Activated CD8-positive, alpha-beta T cell treated with anti-CD3 and anti-CD28 coated beads for 36 hours (primary cell): ENCODE measurements around the gene MARCHF2. TPM values are rescaled to one million over a fixed set of nuclear protein-coding genes. Genes with fewer than 3 reads are reported as not detected.
A peak's percentile ranks its signal among the peaks of the same experiment; 100 is the strongest.

Experiments used
- ATAC-seq: fragments of 200-7000 bp; cut with Tn5 transposase; one replicate; pipeline ENCODE4 v1.10.0; 2021; ENCODE audit warnings: mild to moderate bottlenecking, moderate library complexity
- CTCF ChIA-PET: fragments of 350-600 bp; sonication (Branson Sonifier 250); formaldehyde crosslinking; loops from one replicate; lab custom pipeline; 2021; ENCODE audit warnings: antibody characterized with exemption; lab: Charles Lee
- POLR2A ChIA-PET: fragments of 350-600 bp; sonication (Branson Sonifier 250); formaldehyde crosslinking; loops from one replicate; lab custom pipeline; 2021; ENCODE audit warnings: antibody characterized with exemption; lab: Charles Lee
- DNase-seq: peaks from one replicate; pipeline ENCODE4 v3.0.0-alpha.2; 2020
- H3K27ac Mint-ChIP-seq: one replicate; pipeline ENCODE4 v1.8.0; 2021; ENCODE audit warnings: mild to moderate bottlenecking, mixed read lengths
- H3K27me3 Mint-ChIP-seq: one replicate; pipeline ENCODE4 v1.8.0; 2021; ENCODE audit warnings: mixed read lengths
- H3K36me3 Mint-ChIP-seq: one replicate; pipeline ENCODE4 v1.8.0; 2021; ENCODE audit warnings: low read depth, mixed read lengths
- H3K4me1 Mint-ChIP-seq: one replicate; pipeline ENCODE4 v1.8.0; 2021; ENCODE audit warnings: low read depth, mixed read lengths
- H3K4me3 Mint-ChIP-seq: one replicate; pipeline ENCODE4 v1.8.0; 2021; ENCODE audit warnings: mild to moderate bottlenecking, moderate library complexity, mixed read lengths
- H3K9me3 Mint-ChIP-seq: one replicate; pipeline ENCODE4 v1.8.0; 2021; ENCODE audit warnings: mixed read lengths
- CTCF ChIP-seq: fragments of 200-600 bp; IDR thresholded peaks from one replicate; pipeline ENCODE4 v1.8.0; 2022; ENCODE audit warnings: antibody characterized with exemption, mild to moderate bottlenecking
- intact Hi-C: fragments of 100-400 bp; cut with micrococcal nuclease; formaldehyde crosslinking; loops from one replicate; pipeline ENCODE4 v1.10.0; 2022
- total RNA-seq, 2 experiments: library from RNA; stranded (reverse); gene quantifications; one replicate each; pipeline ENCODE4 v1.2.3, GENCODE V29; 2021

Gene MARCHF2
- total RNA-seq, 2 experiments from 2014 or later: 8.0 to 8.6 TPM

- intact Hi-C loops: no loop called here
- H3K27me3 Mint-ChIP-seq: no peaks in the 10 kb centered on the region
- DNase-seq (no peak), ATAC-seq (no peak)
- peak overlapping the region; percentile 48 for H3K27ac Mint-ChIP-seq
- CTCF ChIA-PET: interaction anchor here (1.0 to 1.9 kb wide), 4 partner anchors 29 to 98 kb away, joined by 3 to 8 read pairs (median 4); no protein-coding TSS in a partner anchor
- POLR2A ChIA-PET: interaction anchor here (1.0 to 2.5 kb wide), 6 partner anchors 9 to 125 kb away, joined by 3 to 13 read pairs (median 4); partner anchors contain the start of gene MYO1F
- no peaks in the 10 kb centered on the region for H3K9me3 Mint-ChIP-seq
- peaks cover 59% of the 10 kb centered on the region for H3K36me3 Mint-ChIP-seq
- no peak for TF ChIP-seq CTCF
- H3K4me3 Mint-ChIP-seq: no peak overlapping the region
- H3K4me1 Mint-ChIP-seq: peaks cover 79% of the 10 kb centered on the region
These were observed 38.3 kb downstream of the MARCHF2 start for GRCh38 chr19:8451377-8451776.

- DNase-seq (no peak), ATAC-seq (peak; percentile 53)
- H3K4me3 Mint-ChIP-seq: no peak overlapping the region
- POLR2A ChIA-PET: interaction anchor here (1.0 to 2.5 kb wide), 7 partner anchors 8 to 125 kb away, joined by 3 to 13 read pairs (median 4); partner anchors contain the start of genes HNRNPM and MYO1F
- H3K27me3 Mint-ChIP-seq: no peaks in the 10 kb centered on the region
- intact Hi-C loops: no loop called here
- TF ChIP-seq CTCF: no peak
- peaks cover 59% of the 10 kb centered on the region for H3K36me3 Mint-ChIP-seq
- H3K27ac Mint-ChIP-seq: peak overlapping the region; percentile 48
- no peaks in the 10 kb centered on the region for H3K9me3 Mint-ChIP-seq
- H3K4me1 Mint-ChIP-seq: peaks cover 79% of the 10 kb centered on the region
- CTCF ChIA-PET: interaction anchor here (1.0 to 1.9 kb wide), 4 partner anchors 28 to 99 kb away, joined by 3 to 8 read pairs (median 4); no protein-coding TSS in a partner anchor
These were observed 38.8 kb downstream of the MARCHF2 start for GRCh38 chr19:8451885-8452284.

- ChIA-PET POLR2A (interaction anchor here (0.6 to 2.5 kb wide), 5 partner anchors 8 to 247 kb away, joined by 3 to 13 read pairs (median 4); partner anchors contain the start of gene HNRNPM), CTCF (interaction anchor here (1.0 to 1.9 kb wide), 2 partner anchors 35 to 53 kb away, joined by 3 to 8 read pairs; no protein-coding TSS in a partner anchor)
- H3K36me3 Mint-ChIP-seq: peaks cover 56% of the 10 kb centered on the region
- no peak for TF ChIP-seq CTCF
- intact Hi-C loops: no loop called here
- H3K4me1 Mint-ChIP-seq: peaks cover 79% of the 10 kb centered on the region
- no peaks in the 10 kb centered on the region for H3K27me3 Mint-ChIP-seq
- no peaks in the 10 kb centered on the region for H3K9me3 Mint-ChIP-seq
- DNase-seq: no peak
- no peak for ATAC-seq
- H3K27ac Mint-ChIP-seq: peak overlapping the region; percentile 31
- no peak overlapping the region for H3K4me3 Mint-ChIP-seq
These were observed 39.5 kb downstream of the MARCHF2 start for GRCh38 chr19:8452446-8453123.

GRCh38 chr19:8453616-8454015 lies 40.5 kb downstream of the MARCHF2 start:
- no peak for TF ChIP-seq CTCF
- POLR2A ChIA-PET: interaction anchor here (0.6 to 2.5 kb wide), 4 partner anchors 9 to 509 kb away, joined by 3 to 13 read pairs (median 6); partner anchors contain the start of gene HNRNPM
- intact Hi-C loops: no loop called here
- H3K27me3 Mint-ChIP-seq: no peaks in the 10 kb centered on the region
- CTCF ChIA-PET: no interaction called here
- H3K36me3 Mint-ChIP-seq: peaks cover 57% of the 10 kb centered on the region
- peak overlapping the region; percentile 63 for H3K27ac Mint-ChIP-seq
- peaks cover 84% of the 10 kb centered on the region for H3K4me1 Mint-ChIP-seq
- ATAC-seq (no peak), DNase-seq (no peak)
- H3K4me3 Mint-ChIP-seq: no peak overlapping the region
- H3K9me3 Mint-ChIP-seq: no peaks in the 10 kb centered on the region

GRCh38 chr19:8454218-8454617 lies 41.1 kb downstream of the MARCHF2 start:
- no peaks in the 10 kb centered on the region for H3K27me3 Mint-ChIP-seq
- intact Hi-C loops: no loop called here
- no peaks in the 10 kb centered on the region for H3K9me3 Mint-ChIP-seq
- peaks cover 81% of the 10 kb centered on the region for H3K4me1 Mint-ChIP-seq
- H3K27ac Mint-ChIP-seq: peak overlapping the region; percentile 18
- ChIA-PET CTCF (no interaction called here), POLR2A (interaction anchor here (2.4 kb wide), 1 partner anchor 10 kb away, joined by 9 read pairs; the partner anchor contains the start of gene HNRNPM)
- H3K4me3 Mint-ChIP-seq: no peak overlapping the region
- ATAC-seq (no peak), DNase-seq (no peak)
- no peak for TF ChIP-seq CTCF
- peaks cover 53% of the 10 kb centered on the region for H3K36me3 Mint-ChIP-seq
